H1 (cell line): ENCODE data around the gene SLC39A2. TPM values are rescaled to one million over a fixed set of nuclear protein-coding genes. Genes with fewer than 3 reads are reported as not detected.

Source experiments
- BACH1 ChIP-seq: IDR thresholded peaks from 2 replicates; pipeline ENCODE4 v1.6.1; 2012; ENCODE audit warnings: low read length, improper control_type of control experiment
- CHD1 ChIP-seq: IDR thresholded peaks from 2 replicates; pipeline ENCODE4 v1.6.1; 2012; ENCODE audit warnings: low read depth, low read length, improper control_type of control experiment
- JUN ChIP-seq: IDR thresholded peaks from 2 replicates; pipeline ENCODE4 v1.6.1; 2011; ENCODE audit warnings: low read depth, mild to moderate bottlenecking, improper control_type of control experiment, low read length
- JUND ChIP-seq: IDR thresholded peaks from 2 replicates; pipeline ENCODE4 v1.6.1; 2011; ENCODE audit warnings: mild to moderate bottlenecking, improper control_type of control experiment, low read length
- NANOG ChIP-seq: IDR thresholded peaks from 2 replicates; pipeline ENCODE4 v1.6.1; 2011; ENCODE audit warnings: low read length, low read depth, mild to moderate bottlenecking, inconsistent platforms; ENCODE audit not compliant: insufficient read depth, poor library complexity, severe bottlenecking
- POU5F1 ChIP-seq: IDR thresholded peaks from 2 replicates; pipeline ENCODE4 v1.6.1; 2011; ENCODE audit warnings: low read depth, mild to moderate bottlenecking, low read length, moderate library complexity
- SIRT6 ChIP-seq: IDR thresholded peaks from one replicate; pipeline ENCODE4 v1.7.1; 2012; ENCODE audit warnings: low read length, inconsistent platforms
- SUZ12 ChIP-seq: fragments of 200-600 bp; sonication (generic); IDR thresholded peaks from 2 replicates; pipeline ENCODE4 v1.6.1; 2012; ENCODE audit warnings: mild to moderate bottlenecking, inconsistent platforms, low read length, moderate library complexity, mixed read lengths
- polyA plus RNA-seq, 7 experiments: library from polyadenylated mRNA; depleted of rRNA in 3 of 7; stranded (reverse) in 5 of 7; unstranded in 2 of 7; fragments of >200 nt in 5 of 7; fragments of 200-250 nt in 2 of 7; gene quantifications; 1 replicate in 5 of 7; 2 replicates in 1 of 7; 4 replicates in 1 of 7; pipeline versions ENCODE4 v1.2.1 to v1.2.3, GENCODE V29; 2011 to 2013; ENCODE audit warnings: missing spikeins in 2 of 7, mixed read lengths in 2 of 7
- total RNA-seq: library from RNA; stranded (reverse); fragmentation: NEBNext Ultra II Directional; extraction: Animal tissue kit (Norgen Biotek cat#: 25700); gene quantifications from 2 replicates; pipeline ENCODE4 v1.2.1, GENCODE V29; 2021

SLC39A2 gene
- total and polyA plus RNA-seq, 2 of the 8 experiments (the other 6 are each of a cell fraction or from before 2014, with no cell fraction given), result 0.14 to 0.22 TPM

DNA sequence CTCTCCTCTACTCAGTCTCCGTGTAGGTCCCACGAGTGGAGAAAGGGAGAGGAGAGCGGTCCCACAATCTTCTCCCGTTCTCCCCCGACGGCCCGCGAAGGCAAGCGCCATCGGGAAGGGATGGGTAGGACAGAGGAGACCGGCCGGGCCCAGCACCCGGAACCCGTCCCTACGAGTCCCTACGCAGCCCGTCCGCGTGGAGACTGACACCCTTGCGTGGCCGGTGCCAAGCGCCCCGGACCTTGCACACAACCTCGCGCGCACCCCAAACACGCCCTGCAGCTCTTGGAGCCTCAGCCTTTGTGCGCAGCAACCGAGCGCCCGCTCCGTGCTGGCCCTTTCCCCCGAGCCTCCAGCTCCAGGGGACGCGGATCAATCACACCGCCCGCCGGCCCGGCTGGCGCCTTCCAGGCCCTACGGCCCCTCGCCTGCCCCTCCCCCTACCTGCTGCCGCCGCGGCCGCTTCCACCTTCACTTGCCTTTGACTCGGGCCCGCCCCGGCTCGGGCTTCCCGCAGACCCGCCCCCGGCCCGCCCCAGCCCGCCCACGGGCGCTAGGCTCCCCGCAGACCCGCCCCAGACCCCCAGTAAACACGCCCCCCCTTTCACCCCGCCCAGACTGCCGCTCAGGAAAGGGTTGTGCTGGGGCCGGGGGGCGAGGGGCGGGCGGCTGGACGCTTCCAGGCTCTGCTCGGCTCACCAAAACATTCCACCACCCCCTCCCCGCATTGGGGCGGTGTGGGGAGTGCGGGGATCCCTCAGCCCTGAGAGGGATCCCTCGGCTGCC is 25.7 kb downstream of the SLC39A2 start, which contains the start of gene NDRG2 (continued):
- no peak for TF ChIP-seq NANOG
- no peak for TF ChIP-seq BACH1
- no peak for TF ChIP-seq POU5F1
- TF ChIP-seq CHD1, result no peak
- 0 out of 2 replicates have a peak, but pooled peaks have one; percentile 13 for TF ChIP-seq SUZ12
- TF ChIP-seq JUND, result no peak
- TF ChIP-seq JUN, result no peak
- no peak for TF ChIP-seq SIRT6
- TF ChIP-seq, all 59 proteins: peak for 9
